HepG2 (cell line): Measurements from ENCODE around the gene PEX11G. TPM values are rescaled to one million over a fixed set of nuclear protein-coding genes. Genes with fewer than 3 reads are reported as not detected.

Experiments
- ELK4 ChIP-seq: sonication (generic); formaldehyde crosslinking; IDR thresholded peaks from 2 replicates; pipeline ENCODE4 v1.9.0; 2021; ENCODE audit warnings: missing genetic modification reagents, borderline replicate concordance
- GRHL1 ChIP-seq: sonication (generic); formaldehyde crosslinking; conservative IDR thresholded peaks from 2 replicates; pipeline ENCODE4 v1.8.0; 2022; ENCODE audit warnings: missing genetic modification reagents
- HOXD1 ChIP-seq: sonication (generic); formaldehyde crosslinking; IDR thresholded peaks from 2 replicates; pipeline ENCODE4 v1.5.0; 2020; ENCODE audit warnings: missing genetic modification reagents
- MIER2 ChIP-seq: IDR thresholded peaks from 2 replicates; pipeline ENCODE4 v1.6.1; 2016; ENCODE audit warnings: missing biosample characterization, missing genetic modification reagents
- PAX8 ChIP-seq: sonication (generic); formaldehyde crosslinking; IDR thresholded peaks from 2 replicates; pipeline ENCODE4 v1.8.0; 2022; ENCODE audit warnings: mild to moderate bottlenecking, missing genetic modification reagents, borderline replicate concordance
- PHF20 ChIP-seq: sonication (generic); formaldehyde crosslinking; IDR thresholded peaks from 2 replicates; pipeline ENCODE4 v1.5.0; 2020; ENCODE audit warnings: mild to moderate bottlenecking, missing genetic modification reagents
- RAD51 ChIP-seq: fragments of 450-650 bp; IDR thresholded peaks from 2 replicates; pipeline ENCODE4 v1.6.1; 2016; ENCODE audit warnings: borderline replicate concordance
- RBM22 ChIP-seq: fragments of 200-400 bp; formaldehyde crosslinking; optimal IDR thresholded peaks from 2 replicates; pipeline ENCODE3; 2017; ENCODE audit warnings: mild to moderate bottlenecking, low read length, moderate library complexity
- TFAP4 ChIP-seq: sonication (generic); IDR thresholded peaks from 2 replicates; pipeline ENCODE4 v1.6.1; 2016; ENCODE audit warnings: low read depth, borderline replicate concordance
- TFE3 ChIP-seq: IDR thresholded peaks from 2 replicates; pipeline ENCODE4 v1.6.1; 2016
- WIZ ChIP-seq: sonication (generic); formaldehyde crosslinking; IDR thresholded peaks from 2 replicates; pipeline ENCODE4 v1.5.1; 2020; ENCODE audit warnings: mild to moderate bottlenecking, missing genetic modification reagents
- ZNF207 ChIP-seq: fragments of 450-650 bp; IDR thresholded peaks from 2 replicates; pipeline ENCODE4 v1.6.1; 2016; ENCODE audit warnings: antibody characterized with exemption, borderline replicate concordance
- ZNF281 ChIP-seq: sonication (generic); formaldehyde crosslinking; IDR thresholded peaks from 2 replicates; pipeline ENCODE4 v1.4.0; 2020; ENCODE audit warnings: missing genetic modification reagents, borderline replicate concordance
- ZNF343 ChIP-seq: sonication (generic); formaldehyde crosslinking; IDR thresholded peaks from 2 replicates; pipeline ENCODE4 v1.4.0; 2020; ENCODE audit warnings: mild to moderate bottlenecking, missing genetic modification reagents
- ZNF468 ChIP-seq: sonication (generic); formaldehyde crosslinking; IDR thresholded peaks from 2 replicates; pipeline ENCODE4 v1.8.0; 2022; ENCODE audit warnings: mild to moderate bottlenecking, moderate library complexity, missing genetic modification reagents
- ZNF546 ChIP-seq: sonication (generic); formaldehyde crosslinking; conservative IDR thresholded peaks from 2 replicates; pipeline ENCODE4 v1.8.1; 2023; ENCODE audit warnings: mild to moderate bottlenecking, missing genetic modification reagents
- ZNF556 ChIP-seq: sonication (generic); formaldehyde crosslinking; IDR thresholded peaks from 2 replicates; pipeline ENCODE4 v1.4.0; 2020; ENCODE audit warnings: mild to moderate bottlenecking, missing genetic modification reagents, borderline replicate concordance
- ZNF7 ChIP-seq: IDR thresholded peaks from 2 replicates; pipeline ENCODE4 v1.6.1; 2016; ENCODE audit warnings: missing biosample characterization, missing genetic modification reagents
- ZNF761 ChIP-seq: sonication (generic); formaldehyde crosslinking; conservative IDR thresholded peaks from 2 replicates; pipeline ENCODE4 v1.4.0; 2020; ENCODE audit warnings: mild to moderate bottlenecking, missing genetic modification reagents
- ZNF788 ChIP-seq: sonication (generic); formaldehyde crosslinking; IDR thresholded peaks from 2 replicates; pipeline ENCODE4 v1.5.0; 2020; ENCODE audit warnings: mild to moderate bottlenecking, missing genetic modification reagents, borderline replicate concordance
- ZNF891 ChIP-seq: sonication (generic); formaldehyde crosslinking; IDR thresholded peaks from 2 replicates; pipeline ENCODE4 v1.5.0; 2020; ENCODE audit warnings: mild to moderate bottlenecking, missing genetic modification reagents
- polyA plus RNA-seq, 8 experiments: library from polyadenylated mRNA; depleted of rRNA in 3 of 8; stranded (reverse) in 7 of 8; unstranded in 1 of 8; fragments of >200 nt; fragmentation: Illumina TruSeq in 4 of 8; extraction: Trizol in 4 of 8; gene quantifications; 2 replicates each; pipeline versions ENCODE4 v1.2.1 to v1.2.3, GENCODE V29; 2011 to 2016; ENCODE audit warnings: low read depth in 4 of 8, missing spikeins in 1 of 8, mixed read lengths in 1 of 8; ENCODE audit not compliant: insufficient read depth in 1 of 8
- total RNA-seq, 5 experiments: library from RNA; depleted of rRNA; stranded (reverse); fragments of >200 nt; fragmentation: Illumina TruSeq; extraction: Trizol; gene quantifications; 2 replicates each; pipeline ENCODE4 v1.2.3, GENCODE V29; 2016; ENCODE audit warnings: low read depth in 1 of 5

Gene PEX11G
- total and polyA plus RNA-seq, 2 of the 13 experiments (the other 11 are each of a cell fraction or from before 2014, with no cell fraction given) = not detected

- TF ChIP-seq ZNF761 (CRISPR knock-in tag) (peak; percentile 89; the same call in 1 of the 2 replicates), ZNF788 (CRISPR knock-in tag) (peak; percentile 96), GRHL1 (no peak), ZNF207 (peak; percentile 84; the same call in 1 of the 2 replicates), MIER2 (CRISPR knock-in tag) (peak; percentile 72), TFE3 (CRISPR knock-in tag) (peak; percentile 97), ZNF546 (peak; percentile 65; the same call in 1 of the 2 replicates), ZNF343 (CRISPR knock-in tag) (0 out of 2 replicates have a peak, but pooled peaks have one; percentile 64), ZNF891 (CRISPR knock-in tag) (0 out of 2 replicates have a peak, but pooled peaks have one; percentile 21), WIZ (CRISPR knock-in tag) (no peak), RAD51 (peak; percentile 100), RBM22 (no peak), ZNF468 (CRISPR knock-in tag) (no peak), PAX8 (CRISPR knock-in tag) (no peak), ZNF7 (CRISPR knock-in tag) (no peak), ZNF281 (peak; percentile 98), TFAP4 (peak; percentile 97), ELK4 (CRISPR knock-in tag) (0 out of 2 replicates have a peak, but pooled peaks have one; percentile 25), HOXD1 (CRISPR knock-in tag) (0 out of 2 replicates have a peak, but pooled peaks have one; percentile 25), ZNF556 (CRISPR knock-in tag) (peak; percentile 94; the same call in 1 of the 2 replicates), PHF20 (CRISPR knock-in tag) (peak; percentile 99)
Measured at GRCh38 chr19:7522072-7522922, 33.5 kb upstream of the PEX11G start, which contains the start of gene MCOLN1 (continued).
